Heart right ventricle (tissue), 16 donors: ENCODE data around the gene TYMP. TPM values are rescaled to one million over a fixed set of nuclear protein-coding genes. Genes with fewer than 3 reads are reported as not detected.

Experiments used
- ATAC-seq, 8 donors: fragments of 200-7000 bp; cut with Tn5 transposase; one replicate each; pipeline ENCODE4 v1.9.1; 2020; ENCODE audit warnings: mild to moderate bottlenecking in 8 of 8, moderate library complexity in 8 of 8, moderate number of reproducible peaks in 1 of 8
- DNase-seq, 2 donors: peaks; one replicate each; pipeline ENCODE4 v3.0.0-alpha.2; 2020
- H3K27ac ChIP-seq, 10 donors: fragments of 200-600 bp; sonication (generic) in 2 of 10; one replicate each; pipeline versions ENCODE4 v1.5.0 to v1.8.0; 2020 to 2022; ENCODE audit warnings: mild to moderate bottlenecking in 3 of 10
- H3K27me3 ChIP-seq, 7 donors: fragments of 200-600 bp; one replicate each; pipeline ENCODE4 v1.8.0; 2021 to 2022; ENCODE audit warnings: mild to moderate bottlenecking in 2 of 7
- H3K36me3 ChIP-seq, 9 donors: fragments of 200-600 bp; sonication (generic) in 1 of 9; one replicate each; pipeline versions ENCODE4 v1.5.0 to v1.8.0; 2020 to 2022; ENCODE audit warnings: mild to moderate bottlenecking in 2 of 9
- H3K4me1 ChIP-seq, 9 donors: fragments of 200-600 bp; sonication (generic) in 1 of 9; one replicate each; pipeline versions ENCODE4 v1.5.0 to v1.8.0; 2020 to 2022; ENCODE audit warnings: mild to moderate bottlenecking in 4 of 9
- H3K4me3 ChIP-seq, 10 donors: fragments of 200-600 bp; sonication (generic) in 2 of 10; one replicate each; pipeline versions ENCODE4 v1.5.0 to v1.8.0; 2020 to 2022; ENCODE audit warnings: mild to moderate bottlenecking in 7 of 10, moderate library complexity in 2 of 10
- H3K9me3 ChIP-seq, 11 donors: fragments of 200-600 bp in 10 of 11; sonication (generic) in 2 of 11; one replicate each; pipeline versions ENCODE4 v1.5.0 to v1.8.0; 2013 to 2022; ENCODE audit warnings: mild to moderate bottlenecking in 2 of 11, control low read depth in 1 of 11, moderate library complexity in 1 of 11
- CTCF ChIP-seq, 9 donors: fragments of 200-600 bp; sonication (generic) in 2 of 9; IDR thresholded peaks; one replicate each; pipeline versions ENCODE4 v1.5.0 to v1.8.0; 2021 to 2022; ENCODE audit warnings: antibody characterized with exemption in 9 of 9, mild to moderate bottlenecking in 5 of 9, moderate library complexity in 1 of 9
- WGBS, 2 donors: extraction: QIAGEN DNeasy Blood & Tissue Kit; methylation state at CpG; one replicate each; pipeline ENCODE4 v1.1.7; 2013; ENCODE audit warnings: inconsistent platforms in 1 of 2; 5-methylcytosine and 5-hydroxymethylcytosine counted together
- intact Hi-C, 10 donors: fragments of 100-400 bp; cut with DNase I; formaldehyde crosslinking; loops; one replicate each; pipeline versions ENCODE4 v1.11.1 to v1.14.2; 2022
- polyA plus RNA-seq, 2 donors: library from polyadenylated mRNA; stranded (reverse); fragments of 200-250 nt; gene quantifications; one replicate each; pipeline ENCODE4 v1.2.3, GENCODE V29; 2013
- total RNA-seq, 10 donors: library from RNA; stranded (reverse); fragmentation: NEBNext Ultra II Directional in 3 of 10; extraction: Animal tissue kit (Norgen Biotek cat#: 25700) in 3 of 10; gene quantifications; one replicate each; pipeline versions ENCODE4 v1.2.1 to v1.2.4, GENCODE V29; 2021 to 2023
- donor health status: Arrhythmogenic right ventricular cardiomyopathy.
- donor health status: ischemic (EF 13 %, LVEDD 7.1; RV severe dilation, severe dysfunction).
- donor health status: healthy with polysubstance abuse.
- donor health status: DM: no; HTN: yes; CAD: no.
- donor health status: DM: no; HTN: no; CAD: no.
- donor health status: ischemic (EF 25% LVEDD 6.9; RV normal size, moderate dysfunction).
- donor health status: ischemic (EF 25% LVEDD 5.7; RV mildly dilated, moderate dysfunction).
- donor health status: healthy.
- donor health status: DM: yes; HTN: yes; CAD: no.
- donor health status: Ischemic cardiomyopathy.
- donor health status: ischemic (EF 35%, LVEDD 5.7; RV mildly dilated, moderate dysfunction).
- donor health status: nonischemic (EF 11% LVEDD 7.7; RV severe dilation, severe dysfunction).
- donor health status: DM: yes; HTN: yes; CAD: no.
- donor health status: PGD.
- donor health status: ischemic (EF 29% LVEDD 5.4; RV normal size, mild dysfunction).
- donor health status: nonischemic (EF 23%, LVEDD 6.1; RV moderate dilation, normal function).

TYMP gene
- total and polyA plus RNA-seq, 12 donors: 8.4 to 113 (median 17.3) TPM

GRCh38 chr22:50570861-50571260 lies 41.0 kb upstream of the TYMP start:
- Histone ChIP-seq H3K36me3 (peaks cover 0 to 87% (median 14%) of the 10 kb centered on the region in 9 donors), H3K9me3 (no peaks in the 10 kb centered on the region), H3K27ac (peak overlapping the region in 1 of 10 donors; percentile 20), H3K4me1 (peaks cover 0 to 25% (median 9%) of the 10 kb centered on the region in 9 donors), H3K4me3 (no peak overlapping the region), H3K27me3 (no peaks in the 10 kb centered on the region)
- intact Hi-C loops: no loop called here
- DNase-seq (no peak), ATAC-seq (no peak)
- WGBS, 2 donors: 89 to 91% methylated on average over 12 of the region's 12 CpGs
- no peak for TF ChIP-seq CTCF (IDR thresholded peaks at IDR 0.05)

- H3K4me3 ChIP-seq: no peak overlapping the region
- 87 to 92% methylated on average over 13 of the region's 13 CpGs for WGBS, 2 donors
- DNase-seq (no peak), ATAC-seq (no peak)
- peaks cover 0 to 78% (median 14%) of the 10 kb centered on the region in 9 donors for H3K36me3 ChIP-seq
- peaks cover 0 to 19% (median under 1%) of the 10 kb centered on the region in 9 donors for H3K4me1 ChIP-seq
- intact Hi-C loops: no loop called here
- H3K27me3 ChIP-seq: no peaks in the 10 kb centered on the region
- H3K9me3 ChIP-seq: no peaks in the 10 kb centered on the region
- no peak overlapping the region for H3K27ac ChIP-seq
- no peak for TF ChIP-seq CTCF (IDR thresholded peaks at IDR 0.05)
Measured at GRCh38 chr22:50569896-50570535, 40.2 kb upstream of the TYMP start.

GRCh38 chr22:50569041-50569459 lies 39.2 kb upstream of the TYMP start:
- H3K4me1 ChIP-seq: peaks cover 0 to 19% (median 6%) of the 10 kb centered on the region in 9 donors
- H3K27ac ChIP-seq: peak overlapping the region in 2 of 10 donors; percentile 31 to 37
- intact Hi-C loops: no loop called here
- DNase-seq (no peak), ATAC-seq (no peak)
- no peaks in the 10 kb centered on the region for H3K9me3 ChIP-seq
- H3K27me3 ChIP-seq: no peaks in the 10 kb centered on the region
- no peak overlapping the region for H3K4me3 ChIP-seq
- 75 to 80% methylated on average over 8 of the region's 8 CpGs for WGBS, 2 donors
- H3K36me3 ChIP-seq: peaks cover 0 to 71% (median 14%) of the 10 kb centered on the region in 9 donors
- TF ChIP-seq CTCF (IDR thresholded peaks at IDR 0.05): no peak

GRCh38 chr22:50568626-50569025 lies 38.8 kb upstream of the TYMP start:
- H3K27me3 ChIP-seq: no peaks in the 10 kb centered on the region
- H3K36me3 ChIP-seq: peaks cover 0 to 67% (median 14%) of the 10 kb centered on the region in 9 donors
- H3K27ac ChIP-seq: peak overlapping the region in 2 of 10 donors; percentile 31 to 37
- TF ChIP-seq CTCF (IDR thresholded peaks at IDR 0.05): no peak
- H3K4me1 ChIP-seq: peaks cover 0 to 20% (median 5%) of the 10 kb centered on the region in 9 donors
- H3K9me3 ChIP-seq: no peaks in the 10 kb centered on the region
- intact Hi-C loops: no loop called here
- no peak for DNase-seq
- no peak overlapping the region for H3K4me3 ChIP-seq
- 72 to 82% methylated on average over 7 of the region's 7 CpGs for WGBS, 2 donors
- ATAC-seq: peak in 4 of 8 donors; percentile 7 to 31 (median 14)
